GM18909 (cell line): ENCODE measurements around the gene LYRM4.
A peak's percentile ranks its signal among the peaks of the same experiment; 100 is the strongest.

Source experiments
- ATAC-seq: cut with Tn5 transposase; IDR thresholded peaks from one replicate; pipeline ENCODE4 v1.9.1; 2021; ENCODE audit warnings: mild to moderate bottlenecking; ENCODE audit not compliant: unreplicated experiment, poor library complexity

Gene LYRM4

DNA sequence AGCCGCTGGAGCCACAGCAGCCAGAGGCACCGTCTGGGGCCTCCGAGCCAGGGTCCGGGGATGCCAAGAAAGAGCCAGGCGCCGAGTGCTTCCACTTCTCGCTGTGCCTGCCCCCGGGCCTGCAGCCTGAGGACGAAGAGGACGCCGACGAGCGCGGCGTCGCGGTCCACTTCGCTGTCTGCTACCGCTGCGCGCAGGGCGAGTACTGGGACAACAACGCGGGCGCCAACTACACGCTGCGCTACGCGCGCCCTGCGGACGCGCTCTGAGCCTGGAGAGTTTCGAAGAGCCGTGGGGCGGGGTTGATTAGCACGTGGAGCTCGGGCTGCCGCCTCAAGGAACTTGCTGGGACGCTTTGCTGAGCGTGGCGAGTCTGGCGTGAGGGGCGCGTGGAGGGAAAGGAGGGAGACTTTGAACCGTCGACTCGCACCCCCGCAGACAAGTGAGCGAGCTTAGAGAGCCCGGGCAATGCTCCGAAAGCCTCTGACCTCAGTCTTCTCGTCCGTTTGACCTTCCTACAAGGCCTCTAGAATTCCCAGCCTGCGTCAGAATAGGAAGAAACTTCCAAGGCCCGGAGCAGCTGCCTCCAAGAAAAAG is 174.4 kb downstream of the LYRM4 start:
- no peak for ATAC-seq

DNA sequence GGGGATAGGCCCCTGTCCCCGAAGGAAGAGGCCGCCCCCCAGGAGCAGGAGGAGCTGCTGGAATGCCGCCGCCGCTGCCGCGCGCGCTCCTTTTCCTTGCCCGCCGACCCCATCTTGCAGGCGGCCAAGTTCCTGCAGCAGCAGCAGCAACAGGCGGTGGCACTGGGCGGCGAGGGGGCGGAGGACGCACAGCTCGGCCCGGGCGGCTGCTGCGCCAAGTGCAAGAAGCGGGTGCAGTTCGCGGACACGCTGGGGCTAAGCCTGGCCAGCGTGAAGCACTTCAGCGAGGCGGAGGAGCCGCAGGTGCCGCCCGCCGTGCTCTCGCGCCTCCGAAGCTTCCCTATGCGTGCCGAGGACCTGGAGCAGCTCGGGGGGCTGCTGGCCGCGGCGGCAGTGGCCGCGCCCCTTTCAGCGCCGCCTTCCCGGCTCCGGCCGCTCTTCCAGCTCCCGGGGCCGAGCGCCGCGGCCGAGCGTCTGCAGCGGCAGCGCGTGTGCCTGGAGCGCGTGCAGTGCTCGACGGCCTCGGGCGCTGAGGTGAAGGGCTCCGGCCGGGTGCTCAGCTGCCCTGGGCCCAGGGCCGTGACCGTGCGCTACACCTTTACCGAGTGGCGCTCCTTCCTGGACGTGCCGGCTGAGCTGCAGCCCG is 175.0 kb downstream of the LYRM4 start:
- peak; percentile 37 for ATAC-seq

DNA sequence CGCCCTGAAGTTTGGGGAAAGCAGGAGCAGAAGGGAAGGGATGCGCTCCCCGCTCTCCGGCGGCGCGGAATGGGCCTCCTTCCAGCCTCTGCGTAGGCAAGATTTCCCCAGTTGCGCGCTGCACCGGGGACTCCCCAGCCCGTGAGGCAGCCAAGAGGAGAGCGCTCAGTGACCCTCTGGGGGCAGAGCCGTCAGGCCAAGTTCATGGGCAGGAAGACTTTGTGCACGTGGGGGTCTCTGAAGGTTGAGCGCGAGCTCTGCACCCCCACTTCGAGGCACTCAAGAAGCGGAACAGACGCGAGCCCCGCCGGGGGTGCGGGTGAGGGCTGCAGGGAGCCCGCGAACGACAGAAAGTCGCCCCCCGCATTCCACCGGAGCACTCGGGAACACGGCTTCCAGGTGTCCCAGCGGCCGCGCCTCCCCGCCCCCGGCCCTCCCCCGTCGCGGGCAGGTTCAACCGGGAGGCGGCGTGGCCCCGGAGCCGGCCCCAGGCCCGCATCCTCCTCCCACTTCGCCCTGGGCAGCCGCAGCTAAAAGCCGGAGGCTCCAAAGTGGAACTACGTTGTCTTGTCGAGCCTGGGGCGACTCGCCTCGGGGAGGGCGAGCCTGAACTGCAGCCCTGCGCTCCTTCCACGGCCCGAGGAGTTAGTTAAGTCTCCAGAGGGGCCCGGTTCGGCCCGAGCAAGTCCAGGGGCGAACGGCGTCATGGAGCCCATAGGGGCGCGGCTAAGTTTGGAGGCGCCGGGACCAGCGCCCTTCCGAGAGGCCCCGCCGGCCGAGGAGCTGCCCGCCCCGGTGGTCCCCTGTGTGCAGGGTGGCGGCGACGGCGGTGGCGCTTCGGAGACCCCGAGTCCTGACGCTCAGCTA is 175.7 kb downstream of the LYRM4 start, which contains the start of gene PPP1R3G:
Gene PPP1R3G (plus strand): TSS at position 561 of the 867 bp plus-strand sequence. CDS start 145 bp downstream, at position 706.
- peak; percentile 51 for ATAC-seq

DNA sequence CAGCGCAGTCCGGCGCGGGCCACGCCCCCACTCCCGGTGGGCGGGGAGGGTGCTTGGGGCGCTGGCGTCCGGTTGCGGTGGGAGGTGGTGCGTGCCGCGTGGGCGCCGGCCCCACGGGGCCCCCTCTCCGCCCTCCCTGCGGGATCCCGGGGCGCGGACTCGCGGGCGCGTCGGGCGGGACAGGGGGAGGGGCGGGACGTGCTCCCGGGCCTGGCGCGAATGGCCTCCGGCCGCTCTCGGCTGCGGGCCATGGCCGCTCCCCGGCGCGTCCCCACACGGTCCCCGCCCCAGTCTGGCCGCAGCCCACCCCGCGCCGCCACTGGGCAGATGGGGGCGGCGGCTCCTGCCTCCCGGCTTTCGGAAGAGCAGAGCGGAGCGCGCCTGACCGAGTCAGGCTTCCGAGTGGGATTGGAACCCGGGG is 176.4 kb downstream of the LYRM4 start:
- ATAC-seq = peak; percentile 47

DNA sequence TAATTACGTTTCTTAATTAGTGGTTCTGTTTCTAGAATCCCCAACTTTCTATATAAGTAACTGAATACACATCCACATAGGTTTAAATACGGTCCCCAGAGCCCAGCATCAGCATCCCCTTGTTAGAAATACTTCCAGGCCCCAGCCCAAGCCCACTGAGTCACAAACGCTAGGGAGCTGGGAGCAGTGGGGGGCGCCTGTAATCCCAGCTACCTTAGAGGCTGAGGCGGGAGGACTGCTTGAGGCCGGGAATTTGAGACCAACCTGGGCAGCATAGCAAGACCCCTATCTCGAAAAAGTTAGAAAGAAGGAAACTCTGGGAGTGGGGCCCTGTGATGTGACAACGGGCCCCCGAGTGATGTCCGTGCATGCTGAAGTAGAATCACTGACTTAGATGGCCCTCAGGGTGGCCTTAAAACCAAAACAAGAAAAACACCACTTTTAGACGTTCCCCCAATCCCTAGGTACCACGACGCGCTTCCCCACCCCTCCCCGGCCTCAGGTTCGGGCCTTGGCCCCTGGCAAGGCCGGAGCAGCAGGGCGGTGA is 176.9 kb downstream of the LYRM4 start:
- ATAC-seq = no peak

DNA sequence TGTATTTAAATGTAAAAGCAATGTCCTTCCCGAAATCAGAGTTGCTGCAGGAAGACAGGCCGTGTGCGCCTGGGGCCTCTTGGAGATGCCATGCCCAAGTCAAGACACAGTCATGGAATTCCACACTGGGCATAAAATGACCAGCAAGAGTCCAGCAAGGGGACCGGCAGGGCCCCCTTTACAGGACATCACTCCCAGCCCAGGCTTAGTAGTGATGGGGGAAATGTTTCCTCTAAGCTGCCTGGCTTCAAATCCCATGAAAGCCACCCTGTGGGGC is 177.5 kb downstream of the LYRM4 start:
- ATAC-seq = no peak

DNA sequence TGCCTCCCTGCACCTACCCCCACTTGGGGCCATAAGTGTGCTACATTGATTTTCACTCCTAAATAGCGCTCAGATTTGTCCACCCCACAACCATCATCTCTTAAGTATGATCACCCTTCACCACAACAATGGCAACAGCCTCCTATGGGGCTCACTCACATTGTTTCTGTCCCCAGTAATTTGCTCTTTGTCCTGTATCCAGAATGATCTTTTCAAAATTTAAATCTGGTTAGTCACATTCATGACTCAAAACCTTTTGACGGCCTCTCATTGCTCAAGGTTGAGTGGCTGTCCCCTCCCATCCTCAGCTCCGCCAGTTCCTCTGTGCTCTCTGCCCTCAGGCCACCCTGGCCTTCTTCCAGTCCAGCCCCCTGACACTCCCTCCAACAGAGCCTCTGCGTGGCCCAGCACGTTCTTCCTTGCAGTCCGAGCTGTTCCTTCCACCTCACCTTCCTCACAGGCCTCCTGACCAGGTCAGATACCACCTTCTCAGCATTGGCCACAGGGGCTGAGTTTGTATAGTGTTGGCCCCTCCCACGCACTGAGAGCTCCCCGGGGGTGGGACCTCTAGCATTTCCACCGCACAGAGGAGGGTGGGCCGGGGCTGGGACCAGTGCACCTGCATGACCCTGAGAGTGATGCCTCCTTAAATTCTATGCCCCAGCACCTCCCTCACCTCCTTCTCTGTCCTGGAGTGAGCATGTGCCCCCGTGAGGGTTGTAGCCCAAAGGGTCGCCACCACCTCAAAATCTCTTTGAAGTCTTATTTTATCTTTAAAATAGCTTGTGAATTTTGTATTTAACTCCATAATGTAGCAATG is 178.1 kb downstream of the LYRM4 start:
- ATAC-seq = no peak

DNA sequence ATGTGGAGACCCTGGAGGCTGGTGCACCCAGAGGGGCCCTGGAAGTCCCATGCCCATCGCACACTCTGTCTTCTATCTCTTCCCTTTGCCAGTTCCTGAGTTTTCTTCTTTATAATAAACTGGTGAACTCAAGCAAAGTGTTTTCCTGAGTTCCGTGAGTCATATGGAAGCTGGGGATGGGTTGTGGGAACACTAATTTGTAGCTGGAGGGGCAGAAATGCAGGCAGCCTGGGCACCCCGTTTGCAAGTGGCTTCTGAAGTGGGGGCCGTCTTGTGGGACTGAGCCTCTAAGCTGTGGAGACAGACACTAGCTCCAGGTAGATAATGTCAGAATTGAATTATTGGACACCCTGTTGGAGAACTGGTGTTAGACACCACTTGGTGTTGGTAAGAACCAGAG is 178.8 kb downstream of the LYRM4 start:
- no peak for ATAC-seq

DNA sequence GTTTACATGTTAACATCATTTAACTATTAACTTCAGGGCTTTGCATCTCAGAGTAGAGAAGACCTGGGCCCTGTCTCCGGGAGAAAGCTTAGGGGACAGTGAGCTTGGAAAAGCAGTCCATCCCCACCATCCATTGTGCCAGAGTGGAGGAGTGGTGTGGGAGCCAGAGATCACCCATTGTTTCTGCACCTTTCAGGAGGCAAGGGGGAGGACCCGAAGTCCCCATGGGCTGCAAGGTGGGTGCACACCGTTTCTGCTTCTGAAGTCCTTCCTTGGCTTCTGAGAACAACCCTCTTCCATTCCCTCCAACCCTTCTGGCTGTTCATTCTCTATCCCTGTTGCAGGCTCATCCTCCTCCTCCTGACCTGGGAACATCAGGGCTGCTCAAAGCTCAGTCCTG is 179.6 kb downstream of the LYRM4 start:
- no peak for ATAC-seq

DNA sequence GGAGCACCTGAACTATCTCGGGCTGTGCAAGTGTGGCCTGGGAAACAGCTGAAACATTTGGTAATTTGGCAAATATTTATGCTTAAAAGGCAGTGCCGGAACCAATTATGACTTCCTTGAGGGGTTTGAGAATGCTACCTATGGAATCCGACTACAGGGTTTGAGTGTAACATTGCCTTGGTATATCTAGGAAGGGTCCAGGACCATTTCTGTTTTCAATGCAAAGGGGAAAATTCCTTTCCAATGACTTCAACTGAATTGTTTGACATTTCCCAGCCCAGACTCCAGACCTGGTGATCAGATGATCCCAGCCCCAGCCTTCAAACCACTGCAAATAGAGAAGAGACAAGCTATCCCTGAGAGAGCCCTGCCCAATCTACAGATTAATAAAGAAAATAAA is 180.2 kb downstream of the LYRM4 start:
- ATAC-seq = no peak

DNA sequence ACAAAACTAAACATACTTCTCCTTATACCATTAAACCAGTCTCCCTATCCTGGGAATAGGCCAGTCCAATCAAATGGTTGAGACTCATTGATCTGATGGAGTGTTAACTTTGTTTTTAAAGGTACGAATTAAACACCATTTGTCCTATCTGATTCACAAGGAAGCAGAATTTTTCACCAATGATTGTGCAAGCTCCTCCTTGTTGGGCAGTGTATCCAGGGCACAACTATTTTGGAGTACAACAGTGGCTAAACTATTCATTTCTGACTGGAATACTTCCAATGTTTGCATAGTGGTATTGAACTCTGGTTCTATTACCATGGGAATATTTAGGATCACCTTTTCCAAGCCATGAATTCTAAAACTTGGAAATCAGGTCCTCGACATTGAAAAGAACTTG is 181.1 kb downstream of the LYRM4 start:
- ATAC-seq = no peak

DNA sequence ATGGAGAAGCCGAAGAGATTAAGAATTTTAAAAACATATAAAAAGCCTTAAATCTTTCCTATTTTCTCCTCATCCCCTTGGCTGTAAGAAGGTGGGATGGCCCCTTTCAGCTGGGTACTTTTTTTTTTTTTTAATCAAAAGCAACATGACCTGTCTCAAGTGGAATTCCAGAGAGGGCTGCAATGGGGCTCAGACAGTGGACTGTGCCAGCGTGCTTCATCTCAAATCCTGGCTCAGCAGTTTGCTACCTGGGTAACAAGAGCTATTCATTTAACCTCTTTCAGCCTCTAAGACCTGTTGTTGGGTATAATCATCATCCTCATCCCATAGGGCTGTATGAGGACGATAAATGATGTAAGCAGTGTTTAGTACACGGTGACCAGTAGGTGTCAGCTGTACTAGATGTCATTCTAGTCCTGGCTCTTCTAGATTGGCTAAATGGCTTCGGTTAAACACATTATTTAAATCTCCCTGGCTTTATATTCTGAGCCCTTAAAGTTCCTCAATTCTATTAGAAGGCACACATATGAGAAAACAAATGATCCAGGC is 182.6 kb downstream of the LYRM4 start:
- ATAC-seq = no peak

DNA sequence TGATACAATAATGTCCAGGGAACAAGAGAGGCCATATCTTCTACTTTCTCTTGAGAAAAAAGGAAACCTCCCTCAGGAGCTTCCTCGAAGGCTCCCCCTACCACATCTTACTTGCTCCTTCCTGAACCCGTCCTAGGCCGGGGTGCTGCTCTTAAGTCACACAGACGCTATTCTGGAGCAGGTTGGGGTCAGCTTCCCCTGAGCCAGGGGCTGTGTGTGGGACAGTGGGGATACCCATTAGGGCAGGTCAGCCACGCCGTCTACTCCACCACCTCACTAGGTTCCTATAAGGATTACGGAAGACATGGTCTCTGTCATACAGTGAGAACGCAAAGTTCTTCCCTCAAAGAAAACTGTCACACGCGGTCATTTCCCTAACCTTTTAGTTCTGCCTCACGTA is 183.8 kb downstream of the LYRM4 start:
- ATAC-seq = no peak

DNA sequence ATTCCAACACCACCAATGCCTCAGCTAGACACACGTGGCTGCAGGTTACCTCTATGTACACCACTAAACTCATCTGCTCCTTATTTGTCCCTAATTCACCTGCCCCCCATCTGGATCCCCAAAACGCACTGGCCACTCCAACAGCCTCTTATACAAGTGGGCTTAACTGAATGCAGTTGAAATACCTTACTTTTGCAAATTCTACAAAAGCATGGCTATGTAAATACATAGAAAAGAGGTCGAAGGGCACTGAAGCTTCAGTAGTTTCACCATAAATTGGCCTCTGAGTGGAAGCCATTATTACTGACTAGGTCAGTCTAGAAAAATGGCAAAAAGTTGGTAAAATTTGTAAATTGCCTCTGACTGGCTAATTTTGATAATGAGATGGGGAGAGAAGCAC is 186.8 kb downstream of the LYRM4 start:
- no peak for ATAC-seq

DNA sequence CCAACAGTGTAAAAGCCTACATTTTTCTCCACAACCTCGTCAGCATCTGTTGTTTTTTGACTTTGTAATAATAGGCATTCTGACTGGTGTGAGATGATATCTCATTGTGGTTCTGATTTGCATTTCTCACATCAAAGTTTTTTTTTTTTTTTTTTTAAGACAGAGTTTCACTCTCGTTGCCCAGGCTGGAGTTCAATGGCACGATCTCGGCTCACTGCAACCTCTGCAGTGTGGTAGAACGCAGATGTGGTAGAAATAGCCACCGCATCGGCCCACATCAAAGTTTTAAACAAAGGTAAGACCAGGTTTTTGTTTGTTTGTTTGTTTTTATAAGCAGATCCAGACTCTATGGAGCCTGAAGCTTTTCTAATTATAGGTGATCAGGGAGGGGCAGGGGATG is 188.3 kb downstream of the LYRM4 start:
- ATAC-seq = no peak

DNA sequence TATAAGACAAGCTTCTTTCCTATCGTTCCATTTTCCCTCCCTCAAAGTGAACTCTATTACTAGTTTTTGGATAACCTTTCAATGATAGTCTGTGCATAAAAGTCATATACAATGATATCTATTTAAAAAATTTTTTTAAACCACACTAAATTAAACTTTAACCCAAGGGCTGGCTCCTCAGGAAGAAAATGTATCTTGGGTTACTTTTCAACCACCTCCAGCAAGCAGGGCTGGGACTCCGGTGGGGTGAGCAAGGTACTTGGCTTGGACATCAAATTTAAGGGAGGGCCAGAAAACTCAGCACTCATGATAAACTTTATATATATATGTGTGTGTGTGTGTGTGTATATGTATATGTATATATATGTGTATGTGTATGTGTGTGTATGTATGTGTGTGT is 189.5 kb downstream of the LYRM4 start:
- ATAC-seq = no peak

DNA sequence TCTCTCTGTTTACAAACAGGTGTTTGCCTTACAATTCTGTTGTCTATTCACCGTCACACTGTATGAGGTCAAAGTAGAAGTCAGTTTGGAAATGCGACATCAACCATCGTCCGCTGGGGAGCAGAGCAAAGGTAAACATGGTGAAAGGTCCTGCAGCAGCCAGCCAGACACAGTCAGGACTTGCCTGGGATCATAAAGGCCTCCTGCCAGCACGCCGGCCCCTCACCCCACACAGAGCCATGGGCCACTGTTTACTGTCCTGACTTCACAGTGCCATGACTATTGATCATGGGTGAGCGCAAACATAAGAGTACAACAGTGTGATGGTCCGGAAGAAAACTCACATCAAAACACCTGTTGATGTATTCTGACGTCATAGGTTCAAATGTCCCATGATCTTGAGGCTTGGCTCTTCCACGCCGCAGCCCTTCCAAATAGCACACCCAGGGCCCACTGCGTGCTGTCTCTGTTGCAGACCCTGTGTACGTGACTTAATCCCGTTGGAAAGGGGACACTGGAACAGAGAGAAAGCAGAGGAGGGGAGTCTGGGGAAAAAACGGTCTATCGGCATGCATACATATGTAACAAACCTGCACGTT is 192.5 kb downstream of the LYRM4 start:
- no peak for ATAC-seq

DNA sequence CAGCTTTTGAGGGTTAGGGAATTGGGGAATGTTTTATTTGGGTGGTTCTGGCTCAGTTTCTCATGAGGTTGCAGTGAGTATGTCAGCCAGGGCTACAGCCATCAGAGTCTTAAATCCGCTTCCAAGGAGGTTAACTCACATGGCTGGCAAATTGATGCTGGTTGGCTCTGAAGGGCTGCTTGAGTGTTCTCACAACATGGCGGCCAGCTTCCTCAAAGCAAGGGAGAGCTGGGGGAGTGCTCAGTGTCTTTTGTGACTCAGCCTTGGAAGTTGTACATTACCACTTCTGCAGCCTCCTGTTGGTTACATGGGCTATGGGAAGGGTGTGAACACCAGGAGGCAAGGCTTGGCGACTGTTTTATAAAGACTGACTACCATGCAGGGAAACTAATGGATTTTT is 193.4 kb downstream of the LYRM4 start:
- no peak for ATAC-seq

DNA sequence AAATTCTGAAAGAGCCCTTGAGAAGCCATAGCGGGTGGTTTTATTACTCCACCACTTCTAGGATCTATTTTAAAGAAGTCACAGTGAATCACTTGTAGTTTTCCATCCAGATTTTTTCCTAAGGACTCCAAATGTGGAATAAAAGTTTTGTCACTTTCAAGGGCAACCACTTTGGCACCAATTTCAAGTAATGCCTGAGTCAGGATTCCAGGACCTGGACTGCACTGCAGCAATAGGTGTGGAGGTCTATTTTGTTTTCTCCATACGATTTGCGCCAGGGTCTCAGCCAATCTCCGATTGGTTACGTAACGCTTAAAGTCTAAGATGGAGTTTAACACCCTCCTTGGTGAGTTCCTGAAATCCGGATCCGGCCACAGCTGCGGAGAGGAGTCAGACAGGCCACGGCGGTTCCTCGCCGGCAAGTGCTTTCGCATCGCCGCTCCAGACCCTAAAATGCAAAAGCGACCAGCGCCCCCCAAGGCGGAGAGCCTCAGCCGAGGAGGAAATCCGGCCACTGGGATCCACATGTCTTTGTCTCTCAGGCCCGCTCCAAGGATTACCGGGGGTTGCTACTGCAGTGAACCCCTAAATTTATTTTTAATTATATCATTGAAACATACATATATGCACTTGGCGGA is 194.2 kb downstream of the LYRM4 start:
- ATAC-seq = no peak
